Measurements from ENCODE around the gene GYG2.
"Not testable (repeated sequence)": the region's sequence is repeated elsewhere in the genome, so short reads cannot be mapped to it uniquely, and the experiment has no call there.

- TF ChIP-seq POLR2A, CTCF (IDR thresholded peaks at IDR 0.05): not testable (repeated sequence)
Observed at GRCh38 chrX:2803486-2803885, 25.2 kb upstream of the GYG2 start.
